ENCODE data around the gene TCOF1.
"Not testable (repeated sequence)": the region's sequence is repeated elsewhere in the genome, so short reads cannot be mapped to it uniquely, and the experiment has no call there.

Gene TCOF1

DNA sequence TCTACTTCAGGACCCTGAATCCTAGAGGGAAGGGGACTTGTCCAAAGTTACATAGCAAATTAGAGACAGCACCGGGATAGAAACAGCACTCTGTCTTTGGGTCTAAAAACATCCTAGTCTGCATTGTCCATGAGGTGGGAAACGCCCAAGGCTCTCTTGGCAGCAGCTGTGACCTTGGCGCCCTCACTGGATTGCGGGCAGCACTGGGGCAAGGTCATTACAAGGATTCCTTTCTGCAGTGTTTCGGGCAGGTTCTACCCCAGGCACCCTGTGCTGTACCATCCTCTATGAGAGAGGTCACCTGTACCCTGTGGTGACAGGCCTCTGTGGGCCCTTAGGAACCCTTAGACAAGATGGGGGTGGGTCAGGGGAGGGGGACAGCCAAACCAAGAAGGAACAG lies 46.6 kb downstream of the TCOF1 start:
- DNase-seq (ENCODE audit: low read depth): no peak

DNA sequence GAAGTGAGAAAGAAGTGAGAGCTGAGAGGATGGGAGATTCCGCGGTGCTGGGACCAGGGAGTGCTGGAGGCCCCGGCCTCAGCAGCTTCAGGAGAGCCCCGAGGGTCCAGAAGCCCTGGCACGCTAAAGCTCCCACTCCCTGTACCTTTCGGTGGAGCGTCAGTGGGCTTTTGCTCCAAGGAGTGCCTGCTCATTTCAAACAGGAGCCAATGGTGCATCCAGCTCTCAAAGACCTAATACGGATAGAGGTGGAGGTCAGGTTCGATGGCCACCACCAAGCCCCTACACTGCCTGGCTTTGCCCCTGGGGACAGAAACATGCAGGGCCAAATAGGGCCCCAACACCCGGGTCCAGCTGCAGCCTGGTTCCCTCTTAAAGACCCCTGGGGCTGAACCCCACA lies 47.0 kb downstream of the TCOF1 start:
- DNase-seq (ENCODE audit: low read depth): no peak

DNA sequence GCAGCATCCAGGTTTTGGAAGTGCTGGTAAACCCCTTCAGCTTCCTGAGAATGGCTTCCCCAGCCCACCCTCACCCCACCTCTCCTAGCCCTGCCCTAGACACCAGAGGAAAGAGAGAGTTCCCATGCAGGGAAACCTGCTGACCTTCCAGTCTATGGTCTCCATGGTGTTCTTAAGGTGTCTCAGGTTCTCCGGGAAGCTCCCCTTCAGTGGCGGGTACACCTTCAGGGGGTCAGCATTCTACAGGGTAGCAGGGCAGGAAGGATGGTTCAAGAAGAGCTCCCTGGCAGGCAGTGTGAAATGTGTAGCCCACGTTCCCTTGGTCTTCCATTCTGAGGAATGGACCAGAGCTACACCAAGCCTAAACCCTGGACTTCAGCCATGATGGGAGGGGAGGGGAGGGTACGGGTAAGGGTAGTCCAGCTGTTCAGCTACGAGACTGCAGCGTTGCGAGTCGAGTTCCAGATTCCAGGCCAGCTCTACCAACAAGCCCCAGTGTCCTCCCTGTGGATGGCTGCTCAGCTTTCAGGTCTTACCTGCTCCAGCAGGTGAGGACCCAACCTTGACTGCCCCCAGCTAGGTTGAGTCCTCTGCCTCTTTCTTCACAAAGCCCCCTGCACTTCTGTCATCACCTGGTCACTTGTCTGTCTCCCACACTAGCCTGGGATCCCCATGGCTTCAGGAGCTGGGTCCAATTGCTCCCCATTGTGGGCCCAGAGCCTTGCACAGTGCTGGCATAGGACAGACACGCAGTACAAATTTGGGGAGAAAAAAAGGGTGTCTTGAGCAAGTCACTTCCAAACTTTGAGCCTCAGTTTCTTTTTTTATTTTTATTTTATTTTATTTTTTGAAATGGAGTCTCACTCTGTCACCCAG lies 47.7 kb downstream of the TCOF1 start:
- DNase-seq (ENCODE audit: low read depth): no peak

DNA sequence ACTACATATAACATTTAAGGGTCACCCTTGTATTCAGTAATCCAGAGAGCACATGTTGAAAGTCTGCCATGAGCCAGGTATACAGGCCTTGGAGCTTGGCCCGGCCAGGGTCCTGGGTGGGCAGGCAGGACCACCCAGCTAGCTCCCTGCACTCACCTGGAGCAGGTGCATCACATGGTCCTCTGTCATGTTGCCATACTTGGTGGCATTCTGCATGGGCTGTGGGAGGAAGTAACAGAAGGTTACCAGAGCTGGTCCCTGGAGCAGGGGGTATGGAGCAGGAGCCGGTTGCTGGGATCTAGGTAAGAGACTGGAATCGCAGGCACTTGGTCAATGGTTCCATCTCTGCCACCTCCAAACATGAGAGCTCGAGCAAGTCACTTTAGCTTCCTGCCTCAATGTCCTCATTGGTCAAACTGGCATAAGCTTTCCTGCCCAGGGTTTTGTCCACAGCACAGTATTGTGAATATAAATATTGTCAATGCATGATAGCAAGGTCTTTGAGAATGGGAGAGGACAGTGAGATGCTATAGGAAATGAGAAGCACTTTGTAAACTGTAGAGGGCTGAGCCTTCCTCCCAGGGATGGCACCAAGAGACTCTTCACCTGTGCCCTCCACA lies 48.7 kb downstream of the TCOF1 start:
- no peak for DNase-seq (ENCODE audit: low read depth)

DNA sequence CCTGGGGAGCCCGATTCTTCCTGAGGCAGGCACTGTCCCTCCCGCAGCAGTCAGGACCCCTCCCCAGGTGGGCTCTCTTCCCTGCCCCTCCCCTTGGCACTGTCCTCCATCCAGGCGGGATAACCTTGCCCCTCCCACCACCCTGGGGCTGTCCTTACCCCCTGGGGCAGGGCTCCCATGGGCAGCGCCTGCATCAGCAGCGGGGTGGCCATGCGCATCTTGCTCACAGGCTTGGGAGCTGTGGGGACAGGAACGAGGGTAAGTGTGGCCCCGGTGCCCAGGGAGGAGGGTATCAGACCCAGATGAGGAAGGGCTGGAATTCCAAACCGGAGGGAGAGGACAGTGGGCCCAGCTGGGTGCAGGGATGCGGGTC lies 49.2 kb downstream of the TCOF1 start:
- no peak for DNase-seq (ENCODE audit: low read depth)

DNA sequence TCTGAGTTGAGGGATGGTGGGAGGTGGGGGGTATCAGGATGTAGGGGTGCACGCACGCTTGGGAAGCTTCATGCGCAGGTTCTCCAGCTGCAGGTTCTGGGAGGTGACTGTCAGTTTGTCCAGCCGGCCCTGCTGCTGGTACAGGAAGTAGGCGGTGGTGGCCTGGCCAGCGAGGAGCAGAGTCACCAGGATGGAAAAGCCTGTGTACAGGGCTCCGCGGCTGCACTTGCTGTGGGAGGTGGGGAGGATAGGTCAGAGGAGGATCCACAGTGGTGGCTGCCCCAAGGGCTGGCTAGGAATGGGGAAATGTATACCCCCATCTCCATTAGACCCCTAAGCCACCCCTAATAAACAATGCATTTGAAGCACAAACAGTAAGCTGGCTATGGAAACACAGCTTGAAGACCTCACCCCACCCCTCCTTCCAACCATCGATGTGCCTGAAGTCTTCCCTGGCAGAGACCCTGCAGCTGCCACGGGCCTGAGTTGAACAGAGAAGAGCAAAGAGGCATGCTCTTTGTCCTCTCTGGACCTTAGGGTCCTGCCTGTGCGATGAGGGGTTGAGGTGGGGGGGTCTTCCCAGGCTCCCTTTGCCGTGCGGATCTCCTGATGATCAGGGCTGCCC lies 49.7 kb downstream of the TCOF1 start:
- DNase-seq (ENCODE audit: low read depth): no peak

DNA sequence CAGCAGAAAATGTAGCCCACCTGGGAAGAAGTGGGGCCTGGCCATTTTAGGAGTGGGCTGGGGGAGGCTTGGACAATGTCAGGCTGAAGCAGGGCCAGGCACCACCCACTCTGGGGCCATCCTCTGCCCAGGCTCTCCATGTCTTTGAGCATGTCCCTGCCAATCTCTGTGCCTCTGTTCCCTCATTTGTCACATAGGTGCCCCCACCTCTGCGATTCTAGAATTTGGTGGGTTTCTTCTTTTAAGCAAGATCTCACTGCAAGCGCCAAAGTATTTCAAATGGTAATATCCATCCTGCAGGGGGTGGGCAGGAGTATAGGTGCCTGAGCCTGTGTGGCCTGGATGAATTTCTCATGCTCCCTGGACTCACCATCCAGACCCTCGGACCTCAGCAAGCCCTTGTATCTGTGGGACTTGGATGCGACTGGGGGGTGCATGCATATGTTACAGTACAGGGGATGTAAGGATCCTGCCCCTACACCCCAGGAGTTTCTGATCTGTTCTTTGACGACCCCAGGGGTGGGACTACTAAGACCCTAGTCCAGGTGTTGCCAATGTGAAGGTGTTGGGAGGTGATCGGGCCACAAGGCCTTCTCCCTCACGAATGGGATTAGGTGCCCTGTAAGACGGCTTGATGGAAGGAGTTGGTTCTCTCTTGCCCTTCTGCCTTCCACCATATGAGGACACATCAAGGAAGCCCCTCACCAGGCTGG lies 50.9 kb downstream of the TCOF1 start:
- no peak for DNase-seq (ENCODE audit: low read depth)

DNA sequence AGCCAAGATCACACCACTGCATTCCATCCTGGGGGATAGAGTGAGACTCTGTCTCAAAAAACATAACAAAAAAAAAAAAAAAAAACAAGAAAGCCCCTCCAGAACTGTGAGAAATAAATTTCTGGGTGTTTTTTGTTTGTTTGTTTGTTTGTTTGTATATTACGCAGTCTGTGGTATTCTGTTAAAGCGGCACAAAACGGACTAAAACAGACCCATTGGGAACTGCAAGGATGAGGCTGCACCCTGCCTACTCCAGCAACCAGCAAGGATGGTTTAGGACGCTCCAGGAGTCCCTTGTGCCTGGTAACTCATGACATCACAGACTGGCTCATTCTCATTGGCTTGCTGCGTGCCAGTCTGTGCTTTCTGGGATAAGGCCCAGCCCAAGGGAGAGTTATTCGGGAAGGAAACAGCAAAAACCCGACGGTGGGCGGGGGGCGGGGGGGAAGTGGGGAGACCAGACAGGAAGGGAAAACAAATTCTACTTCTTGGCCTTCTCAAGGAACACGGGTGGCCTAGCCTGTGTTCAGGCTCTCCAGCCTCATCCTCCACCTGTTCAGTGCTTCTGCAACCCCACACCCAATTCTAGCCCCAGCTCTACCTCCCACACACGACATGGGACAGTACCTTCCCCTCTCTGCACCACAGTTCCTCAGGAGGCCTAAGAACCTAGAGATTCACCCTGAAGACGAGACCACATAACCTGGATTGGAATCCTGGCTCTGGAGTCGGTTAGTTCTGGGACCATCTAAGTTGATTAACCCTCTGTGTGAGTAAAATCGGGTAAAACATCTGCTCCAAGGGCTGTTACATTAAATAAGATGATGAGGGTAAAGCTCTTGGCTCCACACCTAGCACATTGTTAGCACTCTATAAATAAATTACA lies 52.4 kb downstream of the TCOF1 start:
- DNase-seq (ENCODE audit: low read depth): peak; percentile 75

DNA sequence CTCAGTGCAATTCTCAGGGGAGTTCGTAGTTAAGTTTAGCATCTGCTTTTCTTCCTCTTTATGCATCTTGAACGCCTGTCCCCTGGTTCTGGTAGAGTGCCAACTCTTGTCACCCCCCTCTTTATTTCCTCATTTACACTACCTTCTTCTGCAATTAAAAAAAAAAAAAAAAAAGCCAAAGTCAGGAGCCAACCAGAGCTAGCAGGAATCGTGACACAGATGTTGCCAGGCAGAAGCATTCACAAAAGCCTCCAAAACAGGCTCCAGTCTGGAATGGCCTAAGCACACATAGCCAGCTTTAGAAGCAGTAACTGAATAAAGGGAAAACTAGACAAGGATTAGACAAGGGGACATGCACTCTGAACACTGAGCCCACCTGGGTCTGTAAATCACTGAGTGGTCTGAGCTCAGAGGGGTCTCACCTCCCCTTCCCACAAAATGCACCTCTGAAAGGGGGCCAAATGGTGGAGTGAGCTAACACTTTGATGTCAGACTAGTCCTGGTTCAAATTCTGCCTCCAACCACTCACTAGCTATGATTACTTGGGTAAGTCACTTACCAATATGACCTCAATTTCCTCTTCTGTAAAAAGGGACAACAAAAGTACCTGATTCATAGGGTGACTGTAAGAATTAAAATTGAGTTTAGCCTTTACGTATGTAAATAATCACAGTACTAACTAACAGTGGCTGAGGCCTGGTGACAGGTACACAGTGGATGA lies 53.2 kb downstream of the TCOF1 start:
- peak; percentile 61 for DNase-seq (ENCODE audit: low read depth)

DNA sequence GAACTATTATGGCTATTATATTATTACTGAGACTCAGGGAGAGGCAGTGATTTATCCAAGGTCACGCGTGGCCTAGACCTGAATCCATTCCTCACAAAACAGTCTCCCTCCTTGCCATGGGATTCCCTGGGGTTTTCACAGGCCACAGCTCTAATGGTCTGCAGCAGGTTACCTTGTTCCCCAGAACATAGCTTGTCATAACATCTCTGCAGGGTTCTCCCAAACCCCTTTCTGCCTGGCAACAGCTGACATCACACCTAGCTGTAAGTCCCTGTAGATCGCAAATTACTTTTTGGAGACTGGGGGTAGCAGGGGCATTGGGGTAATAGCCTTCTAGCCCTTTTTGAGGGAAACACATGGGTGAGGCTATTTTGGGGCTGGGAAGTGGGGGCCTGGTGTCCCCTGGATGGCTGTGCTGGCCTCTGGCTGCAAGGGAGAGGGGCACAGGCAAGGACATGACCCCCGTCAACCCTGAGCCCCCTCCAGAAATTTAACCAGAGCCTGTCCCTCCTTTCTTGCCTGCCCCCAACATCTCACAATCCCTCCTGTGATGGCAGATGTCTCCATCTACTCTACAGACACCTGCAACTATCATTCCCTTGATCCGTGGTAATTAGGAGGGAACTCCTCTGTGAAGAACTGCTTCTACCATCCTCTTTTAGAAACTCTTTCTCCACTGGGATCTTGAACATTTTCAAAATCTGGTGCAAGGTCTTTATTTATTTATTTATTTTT lies 53.9 kb downstream of the TCOF1 start:
- no peak for DNase-seq (ENCODE audit: low read depth)

DNA sequence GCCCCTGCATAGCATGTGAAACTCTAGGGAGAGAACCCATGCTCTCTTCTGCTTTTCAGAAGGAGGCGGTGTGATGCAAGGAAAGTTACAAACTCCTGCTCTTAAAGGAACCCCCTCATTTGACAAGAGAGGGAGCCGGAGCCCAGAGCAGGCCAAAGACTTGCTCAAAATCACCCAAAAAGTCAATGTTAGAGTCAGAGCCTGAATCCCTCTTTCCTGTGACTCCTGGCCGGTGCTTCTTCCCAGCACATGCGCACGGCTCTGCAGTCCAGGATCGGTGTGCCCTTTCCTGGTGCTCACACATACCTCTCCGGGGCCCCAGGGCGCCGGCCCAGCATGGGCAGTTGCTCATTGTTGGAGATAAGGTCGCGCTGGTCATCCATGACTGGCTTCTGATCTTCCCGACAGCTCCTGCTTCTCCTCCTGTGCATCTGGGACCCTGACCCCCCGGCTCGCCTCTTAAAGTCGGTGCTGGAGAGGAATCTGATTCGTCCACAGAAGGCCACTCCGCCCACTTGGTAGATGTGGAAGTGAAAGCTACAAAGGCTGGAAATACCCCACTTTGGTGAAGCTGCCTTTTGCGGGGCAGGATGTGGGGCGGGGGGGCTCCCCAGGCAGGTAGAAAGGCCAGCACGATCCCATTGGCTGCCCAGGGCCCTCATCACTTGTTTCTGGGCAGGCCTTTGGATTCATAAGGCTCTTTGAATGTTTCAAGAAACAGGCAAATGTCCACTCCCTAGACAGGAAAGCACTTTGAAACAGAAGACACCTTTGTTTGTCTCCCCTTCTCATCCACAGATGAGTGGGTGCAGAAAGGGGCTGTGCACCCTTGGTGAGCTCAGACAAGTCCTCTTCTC lies 55.0 kb downstream of the TCOF1 start, which contains the start of gene CD74:
CD74 (minus strand) TSS at position 592 of the 857 bp plus-strand sequence; CDS start at position 431, 161 bp downstream.
- DNase-seq (ENCODE audit: low read depth): no peak

DNA sequence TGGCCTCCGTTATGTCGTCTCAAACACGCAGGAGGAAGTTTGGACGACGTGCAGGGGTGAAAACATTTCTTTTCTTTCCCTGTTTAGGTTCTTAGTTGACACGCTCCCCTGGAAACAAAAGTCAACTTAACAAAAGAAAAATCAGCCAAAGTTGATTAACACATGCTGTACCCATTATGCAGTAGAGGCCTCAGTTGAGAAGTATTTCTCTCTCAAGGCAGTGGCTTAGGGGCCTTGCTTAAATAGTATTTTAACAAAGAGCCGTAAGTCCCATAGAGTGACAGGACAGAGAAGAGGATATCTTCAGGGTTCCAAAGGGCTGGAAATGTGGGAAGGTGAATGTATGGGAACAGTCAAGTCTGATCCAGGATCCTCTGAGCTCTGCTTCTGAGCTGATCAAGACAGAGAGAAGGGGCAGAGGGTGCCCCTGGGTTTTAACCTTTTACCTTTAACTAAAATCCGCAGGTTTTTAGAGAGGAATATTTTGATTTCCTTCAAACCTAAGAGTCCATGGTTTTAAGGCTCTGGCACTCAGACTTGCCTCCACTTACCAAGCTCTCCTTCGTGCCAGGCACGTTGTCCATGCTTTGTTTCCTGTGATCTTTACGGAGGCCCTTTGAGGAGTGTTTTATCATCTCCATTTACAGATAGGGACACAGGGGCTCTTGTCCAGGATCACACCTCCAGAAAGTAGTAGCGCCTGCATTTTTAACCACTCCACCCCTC lies 55.8 kb downstream of the TCOF1 start:
- no peak for DNase-seq (ENCODE audit: low read depth)

DNA sequence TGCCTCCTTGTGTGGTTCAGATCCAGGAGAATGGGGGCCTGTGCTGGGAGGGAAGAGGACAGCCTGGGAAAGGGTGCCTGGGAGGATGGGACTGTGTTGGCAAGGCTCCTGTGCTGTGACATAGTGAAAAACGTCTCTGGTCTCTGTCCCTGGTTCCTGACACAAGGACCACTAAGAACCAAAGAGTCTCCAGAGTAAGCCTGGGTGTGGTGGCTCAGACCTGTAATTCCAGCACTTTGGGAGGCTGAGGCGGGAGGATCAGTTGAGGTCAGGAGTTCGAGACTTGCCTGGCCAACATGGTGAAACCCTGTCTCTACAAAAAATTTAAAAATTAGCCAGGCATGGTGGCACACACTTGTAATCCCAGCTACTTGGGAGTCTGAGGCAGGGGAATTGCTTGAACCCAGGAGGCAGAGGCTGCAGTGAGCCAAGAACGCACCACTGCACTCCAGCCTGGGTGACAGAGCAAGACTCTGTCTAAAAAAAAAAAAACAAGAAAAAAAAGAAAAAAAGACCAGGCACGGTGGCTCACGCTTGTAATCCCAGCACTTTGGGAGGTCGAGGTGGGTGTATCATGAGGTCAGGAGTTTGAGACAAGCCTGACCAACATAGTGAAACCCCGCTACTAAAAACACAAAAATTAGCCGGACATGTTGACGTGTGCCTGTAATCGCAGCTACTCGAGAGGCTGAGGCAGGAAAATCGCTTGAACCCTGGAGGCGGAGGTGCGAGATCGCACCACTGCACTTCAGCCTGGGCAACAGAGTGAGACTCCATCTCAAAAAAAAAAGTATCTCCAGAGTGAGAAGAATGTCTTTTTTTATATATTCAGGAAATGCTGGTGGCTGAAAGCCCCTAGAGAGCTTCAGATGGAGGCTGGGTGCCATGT lies 56.6 kb downstream of the TCOF1 start:
- DNase-seq (ENCODE audit: low read depth): not testable (repeated sequence)

DNA sequence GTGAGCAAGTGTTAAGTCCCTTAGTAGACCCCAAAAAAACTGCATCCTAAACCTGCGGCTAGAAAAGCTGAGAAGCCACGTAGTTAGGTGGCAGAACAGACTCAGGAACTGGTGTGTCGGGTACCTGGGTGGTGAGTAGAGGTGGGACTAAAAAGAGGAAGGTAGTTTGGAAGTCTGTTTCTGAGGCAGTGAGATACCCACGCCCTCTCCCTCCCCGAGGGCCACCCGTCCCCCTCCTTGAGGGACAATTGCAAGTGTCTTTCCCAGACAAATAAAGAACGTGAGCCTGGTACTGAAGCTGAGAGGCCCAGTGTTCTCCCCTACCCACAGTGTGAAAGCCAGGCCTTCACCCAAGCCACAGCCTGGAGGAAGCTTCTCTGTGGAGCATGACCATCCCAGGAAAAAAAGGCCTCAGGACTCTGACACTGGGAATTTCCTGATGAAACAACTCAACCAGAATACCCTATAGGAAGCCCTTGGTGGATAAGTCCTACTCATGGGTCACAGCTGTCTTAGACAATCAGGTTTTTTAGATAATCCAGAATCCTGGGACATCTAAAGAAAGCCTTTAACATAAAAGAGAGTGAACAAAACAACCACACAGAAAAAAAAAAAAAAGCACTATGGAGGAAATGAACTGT lies 62.3 kb downstream of the TCOF1 start:
- DNase-seq (ENCODE audit: low read depth): no peak

DNA sequence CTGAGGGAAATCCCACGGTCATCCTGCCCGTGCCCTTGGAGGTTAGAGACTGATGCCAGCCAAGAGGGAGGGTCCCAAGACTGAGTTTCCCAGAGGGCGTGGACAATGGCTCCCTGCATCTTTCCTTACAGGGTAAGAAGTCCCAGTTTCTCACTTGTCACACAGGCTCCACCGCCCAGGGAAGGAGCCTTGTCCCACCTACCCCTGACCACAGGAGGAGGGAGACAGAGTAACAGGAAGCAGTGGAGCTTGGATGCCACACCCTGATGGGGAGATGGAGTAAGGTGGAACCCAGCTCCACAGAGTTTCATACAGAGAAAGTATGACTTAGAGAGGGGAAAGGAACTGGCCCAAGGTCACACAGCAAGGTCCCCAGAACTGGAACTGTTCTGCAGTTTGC lies 64.6 kb downstream of the TCOF1 start:
- no peak for DNase-seq (ENCODE audit: low read depth)

DNA sequence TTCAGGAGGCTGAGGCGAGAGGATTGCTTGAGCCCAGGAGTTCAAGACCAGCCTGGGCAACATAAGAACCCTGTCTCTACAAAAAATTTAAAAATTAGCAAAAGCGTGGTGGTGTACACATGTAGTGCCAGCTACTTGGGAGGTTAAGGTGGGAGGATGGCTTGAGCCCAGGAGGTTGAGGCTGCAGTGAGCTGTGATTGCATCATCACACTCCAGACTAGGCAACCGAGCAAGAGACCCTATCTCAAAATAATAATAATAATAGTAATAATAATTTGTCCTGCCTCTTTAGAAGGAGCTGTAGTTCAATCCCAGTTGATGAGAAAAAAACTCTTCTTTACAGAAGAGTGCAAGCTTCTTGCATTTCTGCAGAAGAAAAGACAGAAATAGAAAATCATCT lies 65.3 kb downstream of the TCOF1 start:
- DNase-seq (ENCODE audit: low read depth): no peak

DNA sequence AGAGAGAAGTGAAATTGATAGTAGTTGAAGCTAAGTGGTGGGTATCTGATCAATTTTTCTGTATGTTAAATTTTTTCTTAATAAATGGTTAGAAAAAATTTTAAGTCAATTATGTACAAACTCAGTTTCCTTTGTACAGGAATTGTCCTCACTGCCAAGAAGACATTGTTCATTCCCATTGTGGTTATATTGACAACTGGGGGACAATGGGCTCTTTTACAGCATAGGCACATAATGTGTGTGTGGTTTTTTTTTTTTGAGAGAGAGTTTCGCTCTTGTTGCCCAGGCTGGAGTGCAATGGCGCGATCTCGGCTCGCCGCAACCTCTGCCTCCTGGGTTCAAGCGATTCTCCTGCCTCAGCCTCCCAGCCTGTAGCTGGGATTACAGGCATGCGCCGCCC lies 68.7 kb downstream of the TCOF1 start:
- DNase-seq (ENCODE audit: low read depth): not testable (repeated sequence)
